A549 (cell line): ENCODE data around the gene SESN3. TPM values are rescaled to one million over a fixed set of nuclear protein-coding genes. Genes with fewer than 3 reads are reported as not detected.
"Not testable (repeated sequence)": the region's sequence is repeated elsewhere in the genome, so short reads cannot be mapped to it uniquely, and the experiment has no call there.

Experiments
- ATAC-seq, 2 experiments: fragments of 200-7000 bp in 1 of 2; fragments of >200 bp in 1 of 2; cut with Nextera tagmentation in 1 of 2; cut with Tn5 transposase in 1 of 2; 3 replicates each; pipeline versions ENCODE4 v1.8.0 to v1.9.1; 2018 to 2020; ENCODE audit warnings: mild to moderate bottlenecking in 1 of 2, moderate library complexity in 1 of 2
- CTCF ChIA-PET: fragments of 300-600 bp; sonication (Branson Sonifier 250); formaldehyde crosslinking; extraction: SDS; loops from one replicate; lab custom pipeline; 2021; ENCODE audit warnings: antibody characterized with exemption, inconsistent platforms; lab: Yijun Ruan, JAX
- POLR2A ChIA-PET: fragments of 350-600 bp; formaldehyde crosslinking; extraction: SDS; loops from one replicate; lab custom pipeline; 2021; ENCODE audit warnings: antibody characterized with exemption, inconsistent platforms; lab: Yijun Ruan, JAX
- DNase-seq, 2 experiments: peaks; one replicate each; pipeline versions ENCODE4 v3.0.0 to v3.0.0-alpha.2; 2011 to 2016; ENCODE audit warnings: low read depth in 1 of 2, low spot score in 1 of 2
- FAIRE-seq: peaks from 2 replicates; lab custom pipeline; 2011; peaks lifted over from hg19 to GRCh38; lab: Jason Lieb, UNC
- H3K27ac ChIP-seq, 2 experiments: fragments of >200 bp; sonication (Bioruptor Twin); formaldehyde crosslinking; 3 replicates each; pipeline ENCODE4 v1.5.1; 2016 to 2017
- H3K4me1 ChIP-seq: fragments of >200 bp; sonication (Bioruptor Twin); formaldehyde crosslinking; 3 replicates; pipeline ENCODE4 v1.6.1; 2016
- H3K4me2 ChIP-seq: fragments of >200 bp; sonication (Bioruptor Twin); formaldehyde crosslinking; 3 replicates; pipeline ENCODE4 v1.6.1; 2016
- H3K4me3 ChIP-seq: fragments of >200 bp; sonication (Bioruptor Twin); formaldehyde crosslinking; 3 replicates; pipeline ENCODE4 v1.5.1; 2016
- H3K9me3 ChIP-seq: fragments of >200 bp; sonication (Bioruptor Twin); formaldehyde crosslinking; 3 replicates; pipeline ENCODE4 v1.6.1; 2016
- ATOH8 ChIP-seq: fragments of 250-450 bp; sonication (Bioruptor Pico); IDR thresholded peaks from 2 replicates; pipeline ENCODE4 v1.5.0; 2020; ENCODE audit warnings: low read depth, mild to moderate bottlenecking, moderate library complexity
- CBX2 ChIP-seq: fragments of 200-600 bp; sonication (generic); IDR thresholded peaks from 2 replicates; pipeline ENCODE4 v1.6.1; 2016; ENCODE audit warnings: low read depth, mild to moderate bottlenecking, borderline replicate concordance
- CHD2 ChIP-seq: fragments of 150-350 bp; IDR thresholded peaks from 2 replicates; pipeline ENCODE4 v1.6.1; 2014; ENCODE audit warnings: low read length; ENCODE audit not compliant: partially characterized antibody
- EP300 ChIP-seq, 2 experiments: fragments of >200 bp; sonication (Bioruptor Twin); formaldehyde crosslinking; IDR thresholded peaks; 2 replicates in 1 of 2; 3 replicates in 1 of 2; pipeline ENCODE4 v1.6.1; 2016 to 2017
- HMGXB4 ChIP-seq: fragments of 250-450 bp; sonication (Bioruptor Pico); IDR thresholded peaks from 2 replicates; pipeline ENCODE4 v1.5.0; 2021; ENCODE audit warnings: mild to moderate bottlenecking, moderate library complexity, borderline replicate concordance
- HOXB5 ChIP-seq: fragments of 250-450 bp; sonication (Bioruptor Pico); IDR thresholded peaks from 2 replicates; pipeline ENCODE4 v1.5.0; 2020; ENCODE audit warnings: mild to moderate bottlenecking, moderate library complexity
- KDM5A ChIP-seq: fragments of 200-600 bp; sonication (generic); IDR thresholded peaks from 2 replicates; pipeline ENCODE4 v1.6.1; 2016; ENCODE audit warnings: antibody characterized with exemption, mild to moderate bottlenecking
- MAFK ChIP-seq: fragments of 450-650 bp; IDR thresholded peaks from 2 replicates; pipeline ENCODE4 v1.6.1; 2014; ENCODE audit not compliant: partially characterized antibody
- MYC ChIP-seq: IDR thresholded peaks from 2 replicates; pipeline ENCODE4 v1.6.1; 2012; ENCODE audit warnings: mild to moderate bottlenecking, inconsistent platforms, low read length, improper control_type of control experiment, borderline replicate concordance
- NPAS2 ChIP-seq: fragments of 250-450 bp; sonication (Bioruptor Pico); IDR thresholded peaks from 2 replicates; pipeline ENCODE4 v1.8.0; 2022; ENCODE audit warnings: mild to moderate bottlenecking, moderate library complexity, borderline replicate concordance
- NR3C1 ChIP-seq: fragments of >200 bp; sonication (Bioruptor Twin); formaldehyde crosslinking; IDR thresholded peaks from 3 replicates; pipeline ENCODE4 v1.6.1; 2017
- PHF8 ChIP-seq: fragments of 200-600 bp; sonication (generic); IDR thresholded peaks from 2 replicates; pipeline ENCODE4 v1.6.1; 2016; ENCODE audit warnings: low read depth, mild to moderate bottlenecking, antibody characterized with exemption, moderate library complexity, borderline replicate concordance
- POLR2AphosphoS2 ChIP-seq: conservative IDR thresholded peaks from 2 replicates; pipeline ENCODE4 v1.6.1; 2012; ENCODE audit warnings: low read length, improper control_type of control experiment, inconsistent platforms
- RAD21 ChIP-seq, 2 experiments: fragments of >200 bp in 1 of 2; sonication (Bioruptor Twin) in 1 of 2; formaldehyde crosslinking in 1 of 2; IDR thresholded peaks in 1 of 2; conservative IDR thresholded peaks in 1 of 2; 2 replicates in 1 of 2; 3 replicates in 1 of 2; pipeline ENCODE4 v1.6.1; 2012 to 2018; ENCODE audit warnings: inconsistent platforms in 1 of 2
- RARB ChIP-seq: fragments of 250-450 bp; sonication (Bioruptor Pico); IDR thresholded peaks from 2 replicates; pipeline ENCODE4 v1.8.0; 2021; ENCODE audit warnings: mild to moderate bottlenecking, moderate library complexity
- RCOR1 ChIP-seq: fragments of 150-350 bp; IDR thresholded peaks from 2 replicates; pipeline ENCODE4 v1.6.1; 2014; ENCODE audit warnings: antibody characterized with exemption, low read length, low read depth
- SMC3 ChIP-seq: fragments of >200 bp; sonication (Bioruptor Twin); formaldehyde crosslinking; IDR thresholded peaks from 3 replicates; pipeline ENCODE4 v1.6.1; 2018; ENCODE audit warnings: inconsistent platforms
- TFCP2L1 ChIP-seq: fragments of 250-450 bp; sonication (Bioruptor Pico); IDR thresholded peaks from 2 replicates; pipeline ENCODE4 v1.5.0; 2021; ENCODE audit warnings: mild to moderate bottlenecking
- USF2 ChIP-seq: fragments of 450-650 bp; IDR thresholded peaks from 2 replicates; pipeline ENCODE4 v1.6.1; 2014; ENCODE audit warnings: antibody characterized with exemption
- ZC3H11A ChIP-seq: fragments of 450-650 bp; IDR thresholded peaks from 2 replicates; pipeline ENCODE4 v1.6.1; 2014; ENCODE audit warnings: antibody characterized with exemption, mild to moderate bottlenecking
- ZSCAN20 ChIP-seq: fragments of 250-450 bp; sonication (Bioruptor Pico); IDR thresholded peaks from 2 replicates; pipeline ENCODE4 v1.8.0; 2022; ENCODE audit warnings: mild to moderate bottlenecking, moderate library complexity
- WGBS: methylation state at CpG from one replicate; pipeline ENCODE4 v1.1.6; 2017; ENCODE audit errors: missing lambda C conversion rate; 5-methylcytosine and 5-hydroxymethylcytosine counted together
- polyA plus RNA-seq, 4 experiments: library from polyadenylated mRNA; depleted of rRNA in 3 of 4; stranded (reverse); fragments of >200 nt; fragmentation: RNase III in 1 of 4; extraction: RNeasy Plus Mini Kit Qiagen cat#74134 plus additional on column Dnase treatment in 1 of 4; gene quantifications; 2 replicates in 3 of 4; 3 replicates in 1 of 4; pipeline ENCODE4 v1.2.3, GENCODE V29; 2011 to 2017

The SESN3 gene
- polyA plus RNA-seq, 2 of the 4 experiments (the other 2 are of a cell fraction): 0.35 to 3.6 TPM

GRCh38 chr11:95252586-95252985, 21.6 kb upstream of the SESN3 start:
- H3K4me1 ChIP-seq: 0 out of 3 replicates have a peak, but pooled peaks cover 5% of the 10 kb centered on the region
- no peaks in the 10 kb centered on the region for H3K9me3 ChIP-seq
- no peak overlapping the region for H3K27ac ChIP-seq
- ATAC-seq (no peak), DNase-seq (no peak)
- CTCF ChIA-PET: no interaction called here
- no peak overlapping the region for H3K4me2 ChIP-seq
- TF ChIP-seq CHD2: no peak
- no peak for TF ChIP-seq NPAS2 (CRISPR knock-in tag)
- no peak for TF ChIP-seq HOXB5 (CRISPR knock-in tag)
- no peak for TF ChIP-seq CBX2
- TF ChIP-seq MYC: no peak
- TF ChIP-seq TFCP2L1: no peak
- TF ChIP-seq HMGXB4: no peak
- no peak for TF ChIP-seq NR3C1
- TF ChIP-seq POLR2AphosphoS2: no peak
- TF ChIP-seq ATOH8 (CRISPR knock-in tag): no peak
- no peak for TF ChIP-seq KDM5A
- no peak for TF ChIP-seq MAFK
- TF ChIP-seq ZC3H11A: no peak
- no peak for TF ChIP-seq RARB (CRISPR knock-in tag)
- no peak for TF ChIP-seq RAD21 (conservative IDR thresholded peaks at IDR 0.05 in 1 of 2, IDR thresholded peaks at IDR 0.05 in 1 of 2)
- no peak for TF ChIP-seq ZSCAN20 (CRISPR knock-in tag)
- TF ChIP-seq PHF8: no peak
- TF ChIP-seq, all 56 proteins: peak for 0
- 29% methylated on average over 1 of the region's 1 CpG for WGBS
- no peak for FAIRE-seq
- POLR2A ChIA-PET: no interaction called here
- H3K4me3 ChIP-seq: no peak overlapping the region

- POLR2A ChIA-PET, CTCF ChIA-PET, H3K4me1 ChIP-seq, FAIRE-seq, H3K9me3 ChIP-seq, DNase-seq, H3K4me2 ChIP-seq, ATAC-seq, H3K27ac ChIP-seq, H3K4me3 ChIP-seq: not testable (repeated sequence)
- WGBS: 73% methylated on average over 6 of the region's 6 CpGs
Observed at GRCh38 chr11:95251896-95252295, 20.9 kb upstream of the SESN3 start.

- POLR2A ChIA-PET: no interaction called here
- no peak for FAIRE-seq
- TF ChIP-seq USF2 (no peak), SMC3 (no peak), TFCP2L1 (no peak), RCOR1 (no peak), EP300 (IDR thresholded peaks at IDR 0.05) (no peak)
- TF ChIP-seq, all 56 proteins: peak for 0
- ATAC-seq (no peak), DNase-seq (no peak)
- 86% methylated on average over 4 of the region's 4 CpGs for WGBS
- H3K4me1 ChIP-seq: 0 out of 3 replicates have a peak, but pooled peaks cover 7% of the 10 kb centered on the region
- H3K4me2 ChIP-seq: no peak overlapping the region
- no peak overlapping the region for H3K4me3 ChIP-seq
- H3K9me3 ChIP-seq: no peaks in the 10 kb centered on the region
- CTCF ChIA-PET: no interaction called here
- H3K27ac ChIP-seq: no peak overlapping the region
Observed at GRCh38 chr11:95248666-95249467, 17.9 kb upstream of the SESN3 start.
